PC-3 (cell line): ENCODE measurements around the gene PKP2.

Experiments
- EZH2 ChIP-seq: fragments of 300-600 bp; sonication (generic); IDR thresholded peaks from one replicate; pipeline ENCODE4 v1.6.1; 2017; ENCODE audit warnings: antibody characterized with exemption, mild to moderate bottlenecking, low read length; ENCODE audit not compliant: unreplicated experiment
- TF ChIP-seq, protein P1 (sequence below): fragments of 300-600 bp; sonication (generic); conservative IDR thresholded peaks from 2 replicates; pipeline ENCODE4 v1.5.1; 2017; ENCODE audit warnings: antibody characterized with exemption, low read depth, mild to moderate bottlenecking, low read length

- TF ChIP-seq, protein P1, sequence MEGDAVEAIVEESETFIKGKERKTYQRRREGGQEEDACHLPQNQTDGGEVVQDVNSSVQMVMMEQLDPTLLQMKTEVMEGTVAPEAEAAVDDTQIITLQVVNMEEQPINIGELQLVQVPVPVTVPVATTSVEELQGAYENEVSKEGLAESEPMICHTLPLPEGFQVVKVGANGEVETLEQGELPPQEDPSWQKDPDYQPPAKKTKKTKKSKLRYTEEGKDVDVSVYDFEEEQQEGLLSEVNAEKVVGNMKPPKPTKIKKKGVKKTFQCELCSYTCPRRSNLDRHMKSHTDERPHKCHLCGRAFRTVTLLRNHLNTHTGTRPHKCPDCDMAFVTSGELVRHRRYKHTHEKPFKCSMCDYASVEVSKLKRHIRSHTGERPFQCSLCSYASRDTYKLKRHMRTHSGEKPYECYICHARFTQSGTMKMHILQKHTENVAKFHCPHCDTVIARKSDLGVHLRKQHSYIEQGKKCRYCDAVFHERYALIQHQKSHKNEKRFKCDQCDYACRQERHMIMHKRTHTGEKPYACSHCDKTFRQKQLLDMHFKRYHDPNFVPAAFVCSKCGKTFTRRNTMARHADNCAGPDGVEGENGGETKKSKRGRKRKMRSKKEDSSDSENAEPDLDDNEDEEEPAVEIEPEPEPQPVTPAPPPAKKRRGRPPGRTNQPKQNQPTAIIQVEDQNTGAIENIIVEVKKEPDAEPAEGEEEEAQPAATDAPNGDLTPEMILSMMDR: no peak
- no peak for TF ChIP-seq EZH2
These were observed 31.8 kb downstream of the PKP2 start for GRCh38 chr12:32864731-32865130.
